IPS-20b (cell line): Measurements from ENCODE around the gene CHST11.

ENCODE experiments used
- H3K27ac ChIP-seq: one replicate; pipeline ENCODE4 v1.5.1; 2013; ENCODE audit warnings: low read length
- H3K27me3 ChIP-seq: 2 replicates; pipeline ENCODE4 v1.6.1; 2013; ENCODE audit warnings: mild to moderate bottlenecking, low read length, inconsistent platforms; ENCODE audit not compliant: insufficient read depth
- H3K36me3 ChIP-seq: 2 replicates; pipeline ENCODE4 v1.6.1; 2013; ENCODE audit warnings: low read depth, mild to moderate bottlenecking, inconsistent platforms, low read length, moderate library complexity; ENCODE audit not compliant: insufficient read depth
- H3K4me1 ChIP-seq: 2 replicates; pipeline ENCODE4 v1.6.1; 2013; ENCODE audit warnings: mild to moderate bottlenecking, control low read depth, inconsistent platforms, low read length, moderate library complexity; ENCODE audit not compliant: insufficient read depth
- H3K4me3 ChIP-seq: 2 replicates; pipeline ENCODE4 v1.5.1; 2013; ENCODE audit warnings: mild to moderate bottlenecking, low read length, inconsistent platforms
- H3K9ac ChIP-seq: 2 replicates; pipeline ENCODE4 v1.6.1; 2013; ENCODE audit warnings: low read depth, mild to moderate bottlenecking, inconsistent platforms, low read length, moderate library complexity
- H3K9me3 ChIP-seq: 2 replicates; pipeline ENCODE4 v1.6.1; 2013; ENCODE audit warnings: mild to moderate bottlenecking, low read depth, low read length, inconsistent platforms; ENCODE audit not compliant: insufficient read depth

CHST11 gene

GRCh38 chr12:104599272-104600035, 142.7 kb downstream of the CHST11 start:
- Histone ChIP-seq H3K27ac (no peak overlapping the region), H3K27me3 (no peaks in the 10 kb centered on the region), H3K4me3 (no peak overlapping the region), H3K9me3 (no peaks in the 10 kb centered on the region), H3K4me1 (peaks cover 10% of the 10 kb centered on the region), H3K36me3 (no peaks in the 10 kb centered on the region), H3K9ac (no peak overlapping the region)

GRCh38 chr12:104600036-104600712, 143.4 kb downstream of the CHST11 start:
- peaks cover 11% of the 10 kb centered on the region for H3K4me1 ChIP-seq
- no peaks in the 10 kb centered on the region for H3K9me3 ChIP-seq
- H3K9ac ChIP-seq: no peak overlapping the region
- no peak overlapping the region for H3K4me3 ChIP-seq
- no peaks in the 10 kb centered on the region for H3K36me3 ChIP-seq
- no peak overlapping the region for H3K27ac ChIP-seq
- no peaks in the 10 kb centered on the region for H3K27me3 ChIP-seq

- Histone ChIP-seq H3K9ac (no peak overlapping the region), H3K4me1 (peaks cover 11% of the 10 kb centered on the region), H3K27ac (no peak overlapping the region)
Measured at GRCh38 chr12:104600790-104601739, 144.3 kb downstream of the CHST11 start.

GRCh38 chr12:104602406-104602805, 145.7 kb downstream of the CHST11 start:
- H3K36me3 ChIP-seq: no peaks in the 10 kb centered on the region
- peaks cover 11% of the 10 kb centered on the region for H3K4me1 ChIP-seq
- no peak overlapping the region for H3K9ac ChIP-seq

More at GRCh38 chr12:104600790-104601739, 144.3 kb downstream of the CHST11 start:
- no peaks in the 10 kb centered on the region for H3K9me3 ChIP-seq
- H3K36me3 ChIP-seq: no peaks in the 10 kb centered on the region
- H3K27me3 ChIP-seq: no peaks in the 10 kb centered on the region
- no peak overlapping the region for H3K4me3 ChIP-seq

GRCh38 chr12:104602896-104603295, 146.1 kb downstream of the CHST11 start:
- Histone ChIP-seq H3K27ac (no peak overlapping the region), H3K9ac (no peak overlapping the region), H3K9me3 (no peaks in the 10 kb centered on the region), H3K27me3 (no peaks in the 10 kb centered on the region), H3K4me3 (no peak overlapping the region), H3K4me1 (peaks cover 8% of the 10 kb centered on the region), H3K36me3 (no peaks in the 10 kb centered on the region)

More at GRCh38 chr12:104602406-104602805, 145.7 kb downstream of the CHST11 start:
- H3K4me3 ChIP-seq: no peak overlapping the region
- no peaks in the 10 kb centered on the region for H3K9me3 ChIP-seq
- no peak overlapping the region for H3K27ac ChIP-seq
- no peaks in the 10 kb centered on the region for H3K27me3 ChIP-seq

- Histone ChIP-seq H3K9me3 (no peaks in the 10 kb centered on the region), H3K27ac (no peak overlapping the region), H3K36me3 (no peaks in the 10 kb centered on the region), H3K27me3 (no peaks in the 10 kb centered on the region), H3K4me1 (peaks cover 7% of the 10 kb centered on the region), H3K4me3 (no peak overlapping the region), H3K9ac (no peak overlapping the region)
Measured at GRCh38 chr12:104603545-104603973, 146.8 kb downstream of the CHST11 start.

- Histone ChIP-seq H3K4me3 (no peak overlapping the region), H3K9me3 (no peaks in the 10 kb centered on the region), H3K36me3 (no peaks in the 10 kb centered on the region), H3K27ac (no peak overlapping the region), H3K4me1 (peaks cover 7% of the 10 kb centered on the region), H3K27me3 (no peaks in the 10 kb centered on the region), H3K9ac (no peak overlapping the region)
Measured at GRCh38 chr12:104604070-104604994, 147.6 kb downstream of the CHST11 start.

GRCh38 chr12:104604995-104605675, 148.4 kb downstream of the CHST11 start:
- H3K27me3 ChIP-seq: no peaks in the 10 kb centered on the region
- H3K36me3 ChIP-seq: no peaks in the 10 kb centered on the region
- H3K4me3 ChIP-seq: no peak overlapping the region
- no peaks in the 10 kb centered on the region for H3K9me3 ChIP-seq
- no peak overlapping the region for H3K27ac ChIP-seq
- H3K9ac ChIP-seq: no peak overlapping the region
- H3K4me1 ChIP-seq: peaks cover 7% of the 10 kb centered on the region

- Histone ChIP-seq H3K9ac (no peak overlapping the region), H3K36me3 (no peaks in the 10 kb centered on the region), H3K4me1 (peaks cover 7% of the 10 kb centered on the region), H3K27ac (no peak overlapping the region), H3K9me3 (no peaks in the 10 kb centered on the region), H3K27me3 (no peaks in the 10 kb centered on the region), H3K4me3 (no peak overlapping the region)
Measured at GRCh38 chr12:104605685-104606084, 148.9 kb downstream of the CHST11 start.

GRCh38 chr12:104608998-104609397, 152.2 kb downstream of the CHST11 start:
- no peak overlapping the region for H3K27ac ChIP-seq
- H3K4me1 ChIP-seq: 0 out of 2 replicates have a peak, but pooled peaks cover 3% of the 10 kb centered on the region
- no peaks in the 10 kb centered on the region for H3K36me3 ChIP-seq
- H3K27me3 ChIP-seq: no peaks in the 10 kb centered on the region
- H3K4me3 ChIP-seq: no peak overlapping the region
- H3K9ac ChIP-seq: no peak overlapping the region
- no peaks in the 10 kb centered on the region for H3K9me3 ChIP-seq
